GM21576 (cell line): ENCODE measurements around the gene CX3CL1.

Experiments
- ATAC-seq: cut with Tn5 transposase; IDR thresholded peaks from one replicate; pipeline ENCODE4 v1.9.1; 2021; ENCODE audit warnings: mild to moderate bottlenecking, moderate library complexity; ENCODE audit not compliant: unreplicated experiment

The CX3CL1 gene

GRCh38 chr16:57432989-57433388, 60.7 kb downstream of the CX3CL1 start:
- no peak for ATAC-seq

- no peak for ATAC-seq
Measured at GRCh38 chr16:57434003-57434402, 61.7 kb downstream of the CX3CL1 start.
